CD14-positive monocyte (primary cell): ENCODE measurements around the gene CAPZA1. TPM values are rescaled to one million over a fixed set of nuclear protein-coding genes. Genes with fewer than 3 reads are reported as not detected.
A peak's percentile ranks its signal among the peaks of the same experiment; 100 is the strongest.

ENCODE experiments used
- DNase-seq, 3 donors: peaks; one replicate each; pipeline ENCODE4 v3.0.0-alpha.2; 2011 to 2022
- H2AFZ ChIP-seq: 2 replicates; pipeline ENCODE4 v1.6.0; 2012; ENCODE audit warnings: mild to moderate bottlenecking, low read depth, low read length, inconsistent platforms; ENCODE audit not compliant: insufficient read depth, poor library complexity, severe bottlenecking
- H3K27ac ChIP-seq, 2 donors: 1 replicate in 1 of 2; 2 replicates in 1 of 2; pipeline ENCODE4 v1.5.1; 2012 to 2013; ENCODE audit warnings: low read length in 2 of 2, control low read depth in 1 of 2, inconsistent platforms in 1 of 2, low read depth in 1 of 2, mild to moderate bottlenecking in 1 of 2
- H3K27me3 ChIP-seq, 2 donors: one replicate each; pipeline versions ENCODE4 v1.6.0 to v1.6.1; 2011 to 2013; ENCODE audit warnings: low read length in 2 of 2; ENCODE audit not compliant: control insufficient read depth in 2 of 2, insufficient read depth in 2 of 2
- H3K36me3 ChIP-seq, 2 donors: replicated peaks in 1 of 2; 1 replicate in 1 of 2; 2 replicates in 1 of 2; pipeline versions ENCODE4 v1.5.1 to v1.6.1; 2012 to 2013; ENCODE audit warnings: low read length in 2 of 2, control low read depth in 1 of 2, inconsistent platforms in 1 of 2, mild to moderate bottlenecking in 1 of 2; ENCODE audit not compliant: insufficient read depth in 2 of 2, control insufficient read depth in 1 of 2
- H3K4me1 ChIP-seq, 2 donors: 1 replicate in 1 of 2; 2 replicates in 1 of 2; pipeline versions ENCODE4 v1.5.1 to v1.6.1; 2012 to 2013; ENCODE audit warnings: low read length in 2 of 2, control low read depth in 1 of 2, inconsistent platforms in 1 of 2, mild to moderate bottlenecking in 1 of 2, moderate library complexity in 1 of 2; ENCODE audit not compliant: insufficient read depth in 2 of 2, control insufficient read depth in 1 of 2
- H3K4me2 ChIP-seq: replicated peaks from 2 replicates; pipeline ENCODE3; 2012; ENCODE audit warnings: low read length, moderate library complexity, mild to moderate bottlenecking; ENCODE audit not compliant: poor library complexity, severe bottlenecking; ENCODE audit errors: extremely low read depth
- H3K4me3 ChIP-seq, 3 experiments: fragments of 200-600 bp in 1 of 3; sonication (generic) in 1 of 3; replicated peaks in 1 of 3; 1 replicate in 2 of 3; 2 replicates in 1 of 3; pipeline ENCODE4 v1.5.1; 2011 to 2013; ENCODE audit warnings: low read length in 3 of 3, mild to moderate bottlenecking in 3 of 3, control low read depth in 2 of 3, low read depth in 2 of 3, inconsistent platforms in 1 of 3, moderate library complexity in 1 of 3
- H3K79me2 ChIP-seq: 2 replicates; pipeline ENCODE4 v1.6.0; 2012; ENCODE audit warnings: mild to moderate bottlenecking, control low read depth, inconsistent platforms, low read length, moderate library complexity; ENCODE audit not compliant: insufficient read depth
- H3K9ac ChIP-seq: 2 replicates; pipeline ENCODE4 v1.6.0; 2017; ENCODE audit warnings: low read length, mild to moderate bottlenecking; ENCODE audit not compliant: insufficient read depth, poor library complexity, severe bottlenecking
- H3K9me3 ChIP-seq, 2 donors: replicated peaks in 1 of 2; 1 replicate in 1 of 2; 2 replicates in 1 of 2; pipeline versions ENCODE4 v1.5.1 to v1.6.1; 2012 to 2013; ENCODE audit warnings: low read length in 2 of 2, control low read depth in 1 of 2; ENCODE audit not compliant: control insufficient read depth in 1 of 2, insufficient read depth in 1 of 2
- H4K20me1 ChIP-seq: 2 replicates; pipeline ENCODE4 v1.6.0; 2012; ENCODE audit warnings: mild to moderate bottlenecking, low read length, control low read depth, moderate library complexity; ENCODE audit not compliant: insufficient read depth
- H3K27ac Mint-ChIP-seq, 7 donors: one replicate each; pipeline ENCODE4 v1.8.0; 2020; ENCODE audit warnings: mild to moderate bottlenecking in 7 of 7, mixed read lengths in 7 of 7, moderate library complexity in 6 of 7, inconsistent platforms in 2 of 7
- H3K27me3 Mint-ChIP-seq, 3 donors: one replicate each; pipeline ENCODE4 v1.8.0; 2021 to 2022; ENCODE audit warnings: low read depth in 3 of 3, mild to moderate bottlenecking in 3 of 3, mixed read lengths in 3 of 3, moderate library complexity in 3 of 3, inconsistent platforms in 1 of 3
- H3K36me3 Mint-ChIP-seq, 2 donors: one replicate each; pipeline ENCODE4 v1.8.0; 2020; ENCODE audit warnings: mixed read lengths in 2 of 2, inconsistent platforms in 1 of 2, mild to moderate bottlenecking in 1 of 2
- H3K4me1 Mint-ChIP-seq: one replicate; pipeline ENCODE4 v1.8.0; 2020; ENCODE audit warnings: mild to moderate bottlenecking, mixed read lengths
- H3K4me3 Mint-ChIP-seq, 2 donors: one replicate each; pipeline ENCODE4 v1.8.0; 2020; ENCODE audit warnings: mild to moderate bottlenecking in 2 of 2, mixed read lengths in 2 of 2, moderate library complexity in 1 of 2
- H3K9me3 Mint-ChIP-seq, 7 donors: one replicate each; pipeline ENCODE4 v1.8.0; 2020 to 2022; ENCODE audit warnings: mixed read lengths in 7 of 7, mild to moderate bottlenecking in 6 of 7, moderate library complexity in 6 of 7, inconsistent platforms in 2 of 7
- WGBS: methylation state at CpG from one replicate; pipeline ENCODE4 v1.1.5; 2013; ENCODE audit warnings: missing lambda C conversion rate; ENCODE audit not compliant: insufficient coverage; 5-methylcytosine and 5-hydroxymethylcytosine counted together
- intact Hi-C, 2 donors: fragments of 100-400 bp; cut with micrococcal nuclease; formaldehyde crosslinking; loops; one replicate each; pipeline versions ENCODE4 v1.15.0 to v1.15.1; 2023
- polyA plus RNA-seq, 3 donors: library from polyadenylated mRNA; depleted of rRNA in 1 of 3; unstranded in 2 of 3; stranded (reverse) in 1 of 3; fragments of 300-500 nt in 2 of 3; fragments of >200 nt in 1 of 3; fragmentation: Illumina TruSeq in 2 of 3; gene quantifications; 1 replicate in 2 of 3; 2 replicates in 1 of 3; pipeline ENCODE4 v1.2.3, GENCODE V29; 2012 to 2021
- TF ChIP-seq, protein P1 (sequence below): fragments of 200-600 bp; IDR thresholded peaks from one replicate; pipeline ENCODE4 v1.8.0; 2022; ENCODE audit warnings: antibody characterized with exemption, mild to moderate bottlenecking

Gene CAPZA1
- polyA plus RNA-seq, 3 donors = 93.4 to 357 (median 339) TPM

DNA sequence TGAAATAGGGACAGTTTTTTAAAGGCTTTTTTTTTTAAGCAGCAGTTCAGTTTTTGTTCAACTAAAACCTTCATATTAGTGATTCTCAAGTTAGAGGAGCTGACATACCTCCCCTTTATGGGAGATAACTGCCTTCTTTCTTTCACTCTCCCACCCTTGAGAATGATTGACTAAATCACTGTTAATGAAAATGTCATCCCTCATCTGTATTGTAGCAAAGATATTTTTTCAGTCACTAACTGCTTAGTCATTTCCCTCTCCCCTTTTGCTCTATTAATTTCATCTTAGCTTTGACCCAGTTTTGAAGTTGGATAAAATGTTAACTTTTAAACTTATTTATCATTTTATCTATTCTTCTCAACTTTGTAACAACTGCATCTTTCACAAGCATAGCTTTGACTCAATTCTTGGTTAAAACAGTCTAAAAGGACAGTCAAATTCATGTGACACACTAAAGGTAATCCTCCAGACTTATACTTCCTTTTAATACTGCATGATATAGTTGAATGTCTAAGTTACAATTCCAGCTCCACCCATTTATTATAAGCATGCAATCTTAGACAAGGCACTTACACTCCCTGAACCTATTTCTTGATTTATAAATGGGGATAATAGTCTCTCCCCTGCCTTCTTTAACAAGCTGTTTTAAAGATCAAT is 17.1 kb downstream of the CAPZA1 start:
- H3K4me3 Mint-ChIP-seq = no peak overlapping the region
- Histone ChIP-seq H3K4me2 (peak overlapping the region; percentile 5), H4K20me1 (peaks cover 90% of the 10 kb centered on the region), H3K9ac (no peak overlapping the region), H3K4me3 (no peak overlapping the region), H3K27me3 (no peaks in the 10 kb centered on the region), H3K79me2 (peaks cover 91% of the 10 kb centered on the region), H2AFZ (no peak overlapping the region), H3K4me1 (peaks cover 16 to 50% of the 10 kb centered on the region in 2 donors), H3K9me3 (no peaks in the 10 kb centered on the region), H3K27ac (peak overlapping the region in 1 of 2 donors; percentile 80), H3K36me3 (peaks cover 0 to 11% of the 10 kb centered on the region in 2 donors)
- H3K27me3 Mint-ChIP-seq = no peaks in the 10 kb centered on the region
- TF ChIP-seq, protein P1, sequence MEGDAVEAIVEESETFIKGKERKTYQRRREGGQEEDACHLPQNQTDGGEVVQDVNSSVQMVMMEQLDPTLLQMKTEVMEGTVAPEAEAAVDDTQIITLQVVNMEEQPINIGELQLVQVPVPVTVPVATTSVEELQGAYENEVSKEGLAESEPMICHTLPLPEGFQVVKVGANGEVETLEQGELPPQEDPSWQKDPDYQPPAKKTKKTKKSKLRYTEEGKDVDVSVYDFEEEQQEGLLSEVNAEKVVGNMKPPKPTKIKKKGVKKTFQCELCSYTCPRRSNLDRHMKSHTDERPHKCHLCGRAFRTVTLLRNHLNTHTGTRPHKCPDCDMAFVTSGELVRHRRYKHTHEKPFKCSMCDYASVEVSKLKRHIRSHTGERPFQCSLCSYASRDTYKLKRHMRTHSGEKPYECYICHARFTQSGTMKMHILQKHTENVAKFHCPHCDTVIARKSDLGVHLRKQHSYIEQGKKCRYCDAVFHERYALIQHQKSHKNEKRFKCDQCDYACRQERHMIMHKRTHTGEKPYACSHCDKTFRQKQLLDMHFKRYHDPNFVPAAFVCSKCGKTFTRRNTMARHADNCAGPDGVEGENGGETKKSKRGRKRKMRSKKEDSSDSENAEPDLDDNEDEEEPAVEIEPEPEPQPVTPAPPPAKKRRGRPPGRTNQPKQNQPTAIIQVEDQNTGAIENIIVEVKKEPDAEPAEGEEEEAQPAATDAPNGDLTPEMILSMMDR = no peak
- intact Hi-C loops = no loop called here
- peaks cover 0 to 3% (median 0%) of the 10 kb centered on the region in 7 donors for H3K9me3 Mint-ChIP-seq
- H3K36me3 Mint-ChIP-seq = peaks cover 13 to 15% of the 10 kb centered on the region in 2 donors
- H3K27ac Mint-ChIP-seq = peak overlapping the region; percentile 41 to 90 (median 69)
- peaks cover 44% of the 10 kb centered on the region for H3K4me1 Mint-ChIP-seq
- DNase-seq = peak in 1 of 3 donors; percentile 3

DNA sequence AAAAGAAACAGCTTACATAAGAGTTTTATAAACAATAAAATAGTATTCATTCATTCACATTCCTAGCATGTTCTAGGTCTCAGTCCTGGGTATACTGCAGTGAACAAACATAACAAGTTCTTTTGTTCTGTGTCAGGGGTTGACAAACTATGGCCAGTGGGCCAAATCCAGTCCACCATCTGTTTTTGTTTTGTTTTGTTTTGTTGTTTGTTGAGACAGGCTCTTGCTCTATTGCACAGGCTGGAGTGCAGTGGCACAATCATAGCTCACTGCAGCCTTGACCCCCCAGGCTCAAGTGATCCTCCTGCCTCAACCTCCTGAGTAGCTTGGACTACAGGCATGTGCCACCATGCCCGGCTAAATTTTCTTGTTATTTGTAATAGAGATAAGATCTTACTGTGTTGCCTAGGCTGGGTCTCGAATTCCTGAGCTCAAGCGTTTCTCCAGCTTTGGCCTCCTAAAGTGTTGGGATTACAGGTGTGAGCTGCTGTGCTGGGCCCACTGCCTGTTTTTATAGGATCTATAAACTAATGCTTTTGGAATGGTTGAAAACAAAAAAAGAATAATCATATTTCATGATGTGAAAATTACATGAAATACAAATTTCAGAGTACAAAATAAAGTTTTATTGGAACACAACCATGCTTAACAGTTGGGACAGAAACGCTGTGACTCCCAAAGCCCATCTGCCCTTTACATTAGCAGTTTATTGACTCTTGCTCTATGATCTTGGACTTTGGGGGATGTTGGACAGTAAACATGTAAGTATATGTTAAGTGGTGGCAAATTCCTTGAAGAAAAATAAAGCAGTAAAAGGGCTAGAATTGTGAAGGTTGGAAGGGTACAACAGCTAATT is 17.9 kb downstream of the CAPZA1 start:
- peaks cover 39% of the 10 kb centered on the region for H3K4me1 Mint-ChIP-seq
- H3K4me2 ChIP-seq = no peak overlapping the region
- TF ChIP-seq, protein P1 = no peak
- peaks cover 0 to 3% (median 0%) of the 10 kb centered on the region in 7 donors for H3K9me3 Mint-ChIP-seq
- intact Hi-C loops = no loop called here
- peaks cover 16 to 42% of the 10 kb centered on the region in 2 donors for H3K4me1 ChIP-seq
- WGBS = 100% methylated on average over 1 of the region's 4 CpGs
- H2AFZ ChIP-seq = no peak overlapping the region
- no peak overlapping the region for H3K9ac ChIP-seq
- no peak overlapping the region for H3K4me3 ChIP-seq
- H4K20me1 ChIP-seq = peaks cover 90% of the 10 kb centered on the region
- no peaks in the 10 kb centered on the region for H3K27me3 Mint-ChIP-seq
- no peaks in the 10 kb centered on the region for H3K27me3 ChIP-seq
- peaks cover 11 to 15% of the 10 kb centered on the region in 2 donors for H3K36me3 Mint-ChIP-seq
- DNase-seq = no peak
- no peaks in the 10 kb centered on the region for H3K9me3 ChIP-seq
- no peak overlapping the region for H3K4me3 Mint-ChIP-seq
- peak overlapping the region in 1 of 2 donors; percentile 80 for H3K27ac ChIP-seq
- H3K36me3 ChIP-seq = peaks cover 0 to 5% of the 10 kb centered on the region in 2 donors
- peak overlapping the region in 6 of 7 donors; percentile 53 to 87 (median 70) for H3K27ac Mint-ChIP-seq
- H3K79me2 ChIP-seq = peaks cover 91% of the 10 kb centered on the region
